Measurements from ENCODE around the gene CCNB3.

Gene CCNB3

DNA sequence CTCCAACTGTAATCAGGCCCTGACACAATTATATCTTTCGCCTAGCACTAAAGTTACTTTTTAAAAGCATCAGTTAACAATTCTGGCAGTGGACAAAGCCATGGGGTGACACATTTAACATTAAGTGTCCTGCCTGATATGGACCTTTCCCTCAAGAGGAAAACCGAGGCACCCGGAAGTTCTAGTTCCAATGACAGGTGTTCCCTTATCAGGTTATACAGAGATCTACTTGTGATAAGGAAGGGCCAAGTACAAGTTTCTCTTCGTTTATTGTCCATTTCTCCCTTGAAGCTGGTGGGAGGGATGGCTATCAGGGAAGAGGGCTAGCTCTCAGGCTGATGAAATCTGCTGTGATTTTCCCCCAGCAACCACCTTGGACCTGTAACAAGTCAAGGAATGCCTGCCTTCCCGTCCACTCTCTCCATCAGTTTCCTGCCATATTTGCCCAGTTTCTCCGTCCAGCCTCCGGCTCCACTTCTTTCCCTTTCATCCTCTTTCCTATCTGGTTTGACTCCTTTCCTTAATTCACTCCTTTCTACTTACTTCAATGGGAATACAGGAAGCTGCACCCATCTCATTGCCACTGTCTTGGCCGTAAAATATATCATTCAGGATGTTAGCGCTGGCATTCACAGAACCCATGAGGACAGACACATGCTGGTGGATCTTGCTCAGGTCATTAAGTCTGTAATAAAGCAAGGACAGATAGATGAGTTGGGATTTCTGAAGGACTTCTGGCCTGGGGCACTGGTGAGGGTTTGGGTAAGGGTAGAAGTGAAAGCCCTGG is 171.1 kb downstream of the CCNB3 start:
- DNase-seq (ENCODE audit: low read depth): no peak

DNA sequence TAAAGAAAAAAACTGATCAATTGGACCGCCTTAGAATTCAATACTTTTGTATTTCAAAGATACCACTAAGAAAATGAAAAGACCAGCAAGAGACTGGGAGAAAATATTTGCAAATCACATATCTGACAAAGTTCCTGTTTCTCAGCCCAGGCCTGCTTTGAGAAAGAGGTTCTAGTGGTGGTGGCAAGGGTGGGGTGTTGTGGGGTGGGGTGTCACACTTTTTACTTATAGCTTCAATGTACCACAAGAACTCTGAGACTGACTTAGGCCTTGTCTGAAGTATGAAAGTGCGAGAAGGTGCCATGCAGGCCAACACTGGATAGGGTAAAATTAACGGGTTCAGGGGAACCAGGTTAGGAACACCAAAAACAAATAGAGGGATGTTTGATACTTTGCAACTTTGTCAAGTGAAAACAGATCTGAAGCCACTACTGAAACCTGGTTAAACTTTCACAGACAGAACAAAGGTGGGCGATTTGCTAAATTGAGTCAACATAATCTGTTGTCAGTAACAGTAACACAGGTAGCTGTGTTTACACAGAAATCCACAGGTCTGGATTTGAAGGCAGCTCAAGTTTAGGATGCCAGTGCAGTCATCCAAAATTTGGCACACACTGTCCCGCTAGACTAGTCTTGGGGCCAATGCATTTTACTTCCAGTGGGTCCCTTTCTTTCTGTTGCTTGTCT is 177.3 kb downstream of the CCNB3 start:
- no peak for DNase-seq (ENCODE audit: low read depth)

DNA sequence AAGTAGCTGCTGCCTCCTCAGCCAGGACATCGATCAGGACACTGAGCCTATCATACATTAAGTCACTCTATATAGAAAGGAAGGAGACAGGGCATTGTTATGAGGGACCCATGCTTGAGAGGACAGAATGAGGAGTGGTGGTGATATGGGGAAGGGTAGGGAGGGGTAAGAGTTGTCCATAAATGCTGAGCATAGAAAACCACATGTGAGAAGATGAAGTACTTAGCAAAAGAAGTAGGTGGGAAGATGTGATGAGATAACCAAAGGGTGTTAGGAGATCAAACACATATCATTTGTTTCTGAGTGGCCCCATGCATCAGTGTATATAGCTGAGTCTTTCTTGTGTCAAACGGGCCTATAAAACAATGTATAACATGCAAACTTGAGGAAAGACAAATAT is 182.0 kb downstream of the CCNB3 start:
- DNase-seq (ENCODE audit: low read depth): no peak

DNA sequence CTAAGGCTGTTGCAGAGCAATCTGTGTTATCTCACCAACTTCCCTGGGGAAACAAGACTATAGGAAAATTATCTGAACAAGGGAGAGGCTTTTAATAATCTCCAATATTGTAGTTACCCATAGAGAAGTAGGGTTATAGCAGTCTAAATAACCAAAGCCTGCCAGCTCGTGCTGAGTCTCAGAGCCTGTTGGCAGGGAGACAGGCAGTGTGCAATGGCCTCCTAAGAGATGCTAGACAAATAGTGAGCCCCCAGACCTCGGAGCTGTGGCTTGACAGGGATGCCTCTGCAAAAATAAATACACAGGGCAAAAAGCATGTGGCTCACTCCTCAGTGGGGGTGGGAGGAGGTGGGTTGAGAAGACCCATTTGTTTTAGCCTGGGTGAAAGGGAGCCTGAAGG is 189.3 kb downstream of the CCNB3 start:
- DNase-seq (ENCODE audit: low read depth): no peak

Data from activated T-cell treated with anti-CD3 and anti-CD28 coated beads for 1 hour (primary cell).